COLO668 (cell line): Measurements from ENCODE around the gene FERMT3.

Experiments used
- DNase-seq: peaks from one replicate; lab custom pipeline; 2025; ENCODE audit not compliant: unreplicated experiment; lab: John Stamatoyannopoulos, UW

FERMT3 gene

DNA sequence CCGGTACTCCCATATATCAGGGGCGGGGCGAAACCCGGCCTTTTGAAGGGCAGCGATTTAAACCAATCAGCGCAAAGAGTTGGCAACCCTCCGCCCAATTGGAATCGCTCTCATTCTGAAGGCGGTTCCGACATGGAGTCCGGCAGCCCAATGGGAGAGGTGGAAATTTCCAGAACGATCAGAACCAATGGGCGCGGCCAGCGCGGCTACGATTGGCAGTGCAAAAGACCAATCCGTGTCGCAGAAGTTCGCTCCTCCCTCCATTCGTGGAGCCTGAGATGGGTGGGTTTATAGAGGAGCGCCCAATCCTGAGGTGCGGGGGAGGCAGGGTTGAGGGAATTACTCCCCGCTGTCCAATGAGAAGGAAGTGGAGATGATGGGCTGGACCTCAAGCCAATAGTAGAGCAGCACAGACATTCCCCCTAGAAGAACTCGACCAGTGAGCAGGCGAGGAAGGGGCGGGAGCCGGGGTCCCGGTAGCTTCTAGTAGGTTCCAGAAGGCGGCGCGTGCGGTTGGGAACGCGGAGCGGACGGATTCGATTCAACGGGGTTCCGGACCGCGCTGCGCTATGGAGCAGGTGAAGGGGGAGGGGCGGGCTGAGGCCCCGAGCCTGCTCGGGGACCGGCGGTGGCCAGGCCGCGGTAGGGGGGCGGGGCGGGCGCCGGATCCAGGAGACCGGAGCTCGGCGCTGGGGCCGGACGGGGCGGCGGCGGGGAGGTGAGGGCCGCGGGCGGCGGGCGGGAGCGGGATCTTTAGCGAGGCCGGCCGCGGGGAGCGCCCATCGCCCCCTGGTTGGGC is 20.6 kb upstream of the FERMT3 start, which contains the start of gene STIP1:
Gene STIP1, plus strand, starts transcription at position 479 of the 799 bp plus-strand sequence. Its CDS starts 91 bp downstream, at position 570.
- peak; percentile 100 for DNase-seq

DNA sequence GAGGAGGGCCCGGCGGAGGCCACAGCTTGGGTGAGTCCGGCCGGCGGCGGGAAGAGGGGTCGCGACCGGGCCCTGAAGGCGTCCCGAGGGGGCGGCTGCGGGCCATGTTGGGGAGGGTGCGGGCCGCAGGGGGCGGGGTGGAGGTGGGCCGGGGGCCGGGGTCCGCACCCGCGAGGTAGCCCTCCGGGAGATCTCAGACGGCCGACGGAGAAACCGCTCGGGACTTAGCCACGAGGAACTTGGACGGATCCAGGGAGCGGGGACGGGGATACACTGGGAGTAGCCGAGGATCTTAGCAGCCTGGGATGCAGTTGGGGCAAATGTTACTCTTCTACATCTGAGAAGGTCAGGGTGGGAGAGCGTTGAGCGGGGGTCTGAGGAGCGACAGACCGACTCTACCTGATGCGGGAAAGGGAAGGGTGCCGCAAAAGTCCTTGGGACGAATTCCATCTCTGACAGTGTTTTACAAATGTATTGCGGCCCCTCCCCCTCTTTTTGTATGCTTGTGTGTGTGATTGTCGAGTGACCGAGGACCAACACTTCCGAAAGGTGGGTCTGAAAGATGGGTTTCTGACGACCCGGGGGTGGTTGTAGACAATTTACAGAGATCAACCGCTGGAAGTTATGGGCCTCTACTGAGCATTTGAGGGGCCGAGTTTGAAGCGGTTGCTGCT is 19.9 kb upstream of the FERMT3 start:
- DNase-seq: no peak

GRCh38 chr11:64192434-64192833 is 14.1 kb upstream of the FERMT3 start:
- no peak for DNase-seq

DNA sequence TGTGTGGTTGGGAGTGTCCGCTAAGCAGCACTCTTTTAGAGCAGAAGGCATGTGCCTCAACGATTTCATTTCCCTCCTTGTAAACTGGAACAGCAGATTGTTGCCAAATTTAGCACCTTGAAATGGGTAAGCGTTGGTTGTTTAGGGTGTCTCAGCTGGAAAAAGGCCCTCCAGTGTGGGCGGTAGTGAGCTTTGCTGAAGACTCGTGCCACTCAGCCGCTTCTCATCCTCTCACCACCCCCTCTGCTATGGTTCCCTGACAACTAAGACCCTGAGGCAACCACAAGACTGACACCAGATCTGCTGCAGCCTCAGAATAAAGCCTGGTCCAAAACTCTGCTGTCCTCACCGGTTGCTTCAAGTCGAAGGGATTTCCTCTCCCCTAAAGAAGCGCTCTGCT is 9.9 kb upstream of the FERMT3 start:
- no peak for DNase-seq

- no peak for DNase-seq
Measured at GRCh38 chr11:64198511-64198910, 8.0 kb upstream of the FERMT3 start.

DNA sequence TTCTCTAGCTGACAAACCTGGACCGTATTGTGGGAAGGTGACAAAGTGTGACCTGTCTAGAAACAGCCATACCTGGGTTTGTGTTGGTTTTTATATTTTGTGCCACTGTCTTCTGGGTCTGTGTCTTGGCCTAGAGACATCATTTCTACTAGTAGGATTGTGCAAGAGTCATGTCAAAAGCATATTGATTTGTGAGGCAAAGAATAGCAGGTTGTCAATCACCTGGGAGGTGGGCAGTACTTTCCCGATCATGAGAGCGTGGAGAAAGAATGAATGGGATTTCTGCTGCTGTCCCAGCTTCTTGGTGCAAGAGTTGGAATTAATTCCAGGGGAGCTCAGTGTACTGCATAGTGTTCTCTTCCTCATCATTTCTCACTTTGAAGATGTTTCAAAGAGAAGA is 5.0 kb upstream of the FERMT3 start:
- DNase-seq: no peak

DNA sequence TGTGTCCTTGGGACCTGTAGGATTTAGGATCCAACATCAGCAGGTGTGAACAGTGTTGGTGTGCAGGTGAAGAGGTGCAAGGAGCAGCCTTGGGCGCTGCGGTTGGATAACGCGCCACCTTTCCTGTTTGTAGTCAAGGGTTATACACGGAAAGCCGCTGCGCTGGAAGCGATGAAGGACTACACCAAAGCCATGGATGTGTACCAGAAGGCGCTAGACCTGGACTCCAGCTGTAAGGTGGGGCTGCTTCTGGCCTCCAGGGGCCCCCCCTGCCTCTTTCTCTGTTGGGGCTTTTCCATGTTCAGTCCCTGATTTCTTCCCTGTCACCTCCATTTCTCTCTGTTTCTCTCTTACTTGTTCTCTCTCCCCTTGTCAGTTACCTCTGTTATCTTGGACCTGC is 3.5 kb upstream of the FERMT3 start:
- DNase-seq: no peak

- DNase-seq: no peak
Measured at GRCh38 chr11:64203421-64204079, 3.0 kb upstream of the FERMT3 start.

DNA sequence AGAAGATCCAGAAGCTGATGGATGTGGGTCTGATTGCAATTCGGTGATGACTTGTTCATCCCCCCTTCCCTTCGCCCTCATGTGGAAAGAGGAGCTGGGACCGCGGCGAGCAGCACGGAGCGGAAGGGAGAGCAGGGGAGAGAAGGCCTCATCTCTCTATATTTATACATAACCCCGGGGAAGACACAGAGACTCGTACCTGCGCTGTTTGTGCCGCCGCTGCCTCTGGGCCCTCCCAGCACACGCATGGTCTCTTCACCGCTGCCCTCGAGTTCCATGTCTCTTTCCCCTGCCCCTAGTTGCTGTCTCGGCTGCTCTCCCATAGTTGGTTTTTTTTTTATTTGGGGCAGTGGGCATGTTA is 2.5 kb upstream of the FERMT3 start:
- no peak for DNase-seq

GRCh38 chr11:64204464-64204989 is 2.0 kb upstream of the FERMT3 start:
- DNase-seq: peak; percentile 64

DNA sequence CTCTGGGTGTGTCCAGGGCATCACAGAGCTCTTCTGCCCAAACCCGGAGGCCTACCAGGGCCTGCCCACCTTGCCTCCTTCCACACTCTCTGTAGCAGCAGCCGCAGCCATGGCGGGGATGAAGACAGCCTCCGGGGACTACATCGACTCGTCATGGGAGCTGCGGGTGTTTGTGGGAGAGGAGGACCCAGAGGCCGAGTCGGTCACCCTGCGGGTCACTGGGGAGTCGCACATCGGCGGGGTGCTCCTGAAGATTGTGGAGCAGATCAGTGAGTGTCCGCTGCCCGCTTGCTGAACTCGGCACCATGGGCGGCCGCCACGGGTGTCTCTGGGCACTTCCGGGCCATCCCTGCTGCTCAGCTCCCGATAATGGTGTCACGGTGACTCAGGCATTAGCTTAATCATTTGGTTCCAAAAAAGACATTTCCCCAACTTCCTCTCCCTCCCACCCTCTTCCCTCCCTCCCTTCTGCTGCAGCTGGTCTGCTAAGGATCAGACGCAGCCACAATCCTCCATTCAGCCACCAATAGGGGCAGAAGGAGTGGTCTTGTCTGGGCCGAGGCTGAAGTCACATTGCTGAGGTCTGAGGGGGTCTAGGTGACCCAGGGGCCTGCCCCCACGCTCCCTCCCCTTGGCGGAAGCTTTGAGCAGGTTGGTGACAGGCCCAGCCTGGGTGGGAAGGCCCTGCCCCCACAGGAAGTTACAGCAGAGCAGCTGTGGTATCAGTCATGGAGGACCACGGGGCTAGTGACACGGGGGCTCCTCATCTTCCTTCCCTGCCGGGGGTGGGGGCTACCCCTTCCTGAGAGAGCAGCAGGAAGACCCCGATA is 950 bp downstream of the FERMT3 start:
- no peak for DNase-seq

- DNase-seq: no peak
Measured at GRCh38 chr11:64208086-64208795, 1.7 kb downstream of the FERMT3 start.

GRCh38 chr11:64208796-64209562 is 2.5 kb downstream of the FERMT3 start:
- DNase-seq: no peak

DNA sequence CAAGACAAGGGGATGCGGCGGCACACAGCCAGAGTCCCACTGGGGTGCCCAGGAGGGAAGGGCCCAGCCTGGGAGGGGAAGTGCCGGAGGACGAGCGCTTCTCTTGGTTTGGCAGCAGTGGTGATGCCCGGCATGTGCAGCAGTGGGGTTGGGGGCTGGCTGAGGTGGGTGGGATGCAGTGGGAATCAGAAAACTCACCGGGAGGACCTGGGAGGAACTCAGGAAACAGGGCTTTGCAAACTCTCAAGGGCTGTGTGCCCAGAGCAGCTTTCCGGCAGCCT is 3.0 kb downstream of the FERMT3 start:
- no peak for DNase-seq

- DNase-seq: no peak
Measured at GRCh38 chr11:64210301-64211020, 3.9 kb downstream of the FERMT3 start.

DNA sequence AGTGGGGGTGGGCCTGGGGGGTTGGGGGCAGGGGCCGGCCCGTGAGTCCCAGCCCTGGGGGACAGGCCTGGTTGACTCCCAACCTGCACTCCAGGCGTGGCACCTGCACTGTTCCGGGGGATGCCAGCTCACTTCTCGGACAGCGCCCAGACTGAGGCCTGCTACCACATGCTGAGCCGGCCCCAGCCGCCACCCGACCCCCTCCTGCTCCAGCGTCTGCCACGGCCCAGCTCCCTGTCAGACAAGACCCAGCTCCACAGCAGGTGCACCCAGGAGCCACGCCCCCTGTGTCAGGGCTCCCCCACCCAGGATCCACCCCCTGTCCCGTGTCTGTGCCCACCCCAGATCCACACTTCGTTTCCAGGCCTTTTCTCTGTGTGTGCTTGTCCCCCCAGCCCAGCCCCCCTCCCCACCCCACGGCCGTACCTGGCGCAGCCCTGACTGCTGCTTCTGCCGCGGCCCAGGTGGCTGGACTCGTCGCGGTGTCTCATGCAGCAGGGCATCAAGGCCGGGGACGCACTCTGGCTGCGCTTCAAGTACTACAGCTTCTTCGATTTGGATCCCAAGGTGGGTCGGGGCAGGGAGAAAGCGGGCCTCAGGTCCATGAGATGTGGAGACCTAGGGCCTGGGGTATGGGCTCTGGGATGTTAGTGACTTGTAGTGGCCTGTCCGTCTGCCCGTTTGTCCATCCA is 4.8 kb downstream of the FERMT3 start:
- no peak for DNase-seq

DNA sequence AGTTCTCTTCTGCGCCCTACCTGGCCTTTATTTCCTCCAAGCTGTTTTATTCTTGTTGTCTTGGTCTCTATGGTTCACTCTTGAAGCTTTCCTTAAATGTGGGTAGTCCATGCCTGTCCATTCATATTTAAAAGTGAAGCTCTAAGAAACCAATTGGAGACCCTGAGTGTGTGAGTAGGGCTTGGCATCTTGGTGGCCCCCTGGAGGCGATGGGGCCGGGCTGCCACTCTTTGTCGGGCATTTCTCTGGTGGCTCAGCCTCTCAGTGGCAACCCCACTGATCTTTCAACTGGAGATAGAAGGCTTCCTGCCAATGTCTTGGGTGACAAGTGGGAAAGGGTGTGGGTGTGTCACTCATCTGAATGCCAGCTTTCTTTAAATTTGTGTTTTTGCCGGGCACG is 10.4 kb downstream of the FERMT3 start:
- DNase-seq: no peak

- DNase-seq: peak; percentile 12
Measured at GRCh38 chr11:64218628-64219353, 12.3 kb downstream of the FERMT3 start.
